Measurements from ENCODE around the gene GSC. TPM values are rescaled to one million over a fixed set of nuclear protein-coding genes. Genes with fewer than 3 reads are reported as not detected.

Gene GSC
- total RNA-seq, 2 experiments from 2014 or later, result not detected

- no peaks in the 10 kb centered on the region for H3K9me3 ChIP-seq (ENCODE audit: low read length)
- H4K20me1 ChIP-seq (ENCODE audit: insufficient read depth, low read length), result no peaks in the 10 kb centered on the region
- H3K9me2 ChIP-seq (ENCODE audit: insufficient read depth, low read length), result no peaks in the 10 kb centered on the region
- ChIA-PET CTCF (ENCODE audit: unreplicated experiment) (no interaction called here), POLR2A (no interaction called here)
- TF ChIP-seq EZH2phosphoT487 (IDR thresholded peaks at IDR 0.05; ENCODE audit: borderline replicate concordance, low read depth, low read length) (no peak), CTCF (conservative IDR thresholded peaks at IDR 0.05; ENCODE audit: low read length) (no peak)
- H3K79me2 ChIP-seq (ENCODE audit: insufficient read depth, low read depth, low read length), result no peaks in the 10 kb centered on the region
- no peaks in the 10 kb centered on the region for H3K36me3 ChIP-seq (ENCODE audit: insufficient read depth, low read length)
- intact Hi-C loops (cut with micrococcal nuclease; ENCODE audit: unreplicated experiment), result no loop called here
- no peak overlapping the region for H3K4me3 ChIP-seq (ENCODE audit: low read depth, low read length, poor library complexity, severe bottlenecking)
- BruUV-seq (replicated peaks), result no TSS peak
- no peak overlapping the region for H3K27ac ChIP-seq (ENCODE audit: low read depth, low read length, poor library complexity, severe bottlenecking)
- DNase-seq (ENCODE audit: low spot score), result no peak
- no peaks in the 10 kb centered on the region for H3K4me1 ChIP-seq (ENCODE audit: insufficient read depth, low read length, poor library complexity, severe bottlenecking)
- H3K4me2 ChIP-seq (ENCODE audit: low read length), result no peak overlapping the region
- no peak overlapping the region for H2AFZ ChIP-seq (ENCODE audit: low read length)
These were observed 23.8 kb downstream of the GSC start for GRCh38 chr14:94746131-94746530.

GRCh38 chr14:94738751-94739150, 31.2 kb downstream of the GSC start:
- intact Hi-C loops (cut with micrococcal nuclease; ENCODE audit: unreplicated experiment), result no loop called here
- no peaks in the 10 kb centered on the region for H3K79me2 ChIP-seq (ENCODE audit: insufficient read depth, low read depth, low read length)
- BruUV-seq (replicated peaks), result no TSS peak
- POLR2A ChIA-PET, result no interaction called here
- no peaks in the 10 kb centered on the region for H3K4me1 ChIP-seq (ENCODE audit: insufficient read depth, low read length, poor library complexity, severe bottlenecking)
- CTCF ChIA-PET (ENCODE audit: unreplicated experiment), result no interaction called here
- no peak for DNase-seq (ENCODE audit: low spot score)
- H2AFZ ChIP-seq (ENCODE audit: low read length), result no peak overlapping the region
- H3K9me3 ChIP-seq (ENCODE audit: low read length), result no peaks in the 10 kb centered on the region
- H3K27ac ChIP-seq (ENCODE audit: low read depth, low read length, poor library complexity, severe bottlenecking), result no peak overlapping the region
- no peaks in the 10 kb centered on the region for H3K36me3 ChIP-seq (ENCODE audit: insufficient read depth, low read length)
- no peaks in the 10 kb centered on the region for H4K20me1 ChIP-seq (ENCODE audit: insufficient read depth, low read length)
- H3K4me2 ChIP-seq (ENCODE audit: low read length), result no peak overlapping the region
- H3K4me3 ChIP-seq (ENCODE audit: low read depth, low read length, poor library complexity, severe bottlenecking), result no peak overlapping the region
- TF ChIP-seq CTCF (conservative IDR thresholded peaks at IDR 0.05; ENCODE audit: low read length), result no peak
- TF ChIP-seq EZH2phosphoT487 (IDR thresholded peaks at IDR 0.05; ENCODE audit: borderline replicate concordance, low read depth, low read length), result no peak
- no peaks in the 10 kb centered on the region for H3K9me2 ChIP-seq (ENCODE audit: insufficient read depth, low read length)

GRCh38 chr14:94738097-94738496, 31.8 kb downstream of the GSC start:
- H3K4me2 ChIP-seq (ENCODE audit: low read length), result no peak overlapping the region
- no peaks in the 10 kb centered on the region for H3K4me1 ChIP-seq (ENCODE audit: insufficient read depth, low read length, poor library complexity, severe bottlenecking)
- no peak for DNase-seq (ENCODE audit: low spot score)
- no peak overlapping the region for H3K27ac ChIP-seq (ENCODE audit: low read depth, low read length, poor library complexity, severe bottlenecking)
- intact Hi-C loops (cut with micrococcal nuclease; ENCODE audit: unreplicated experiment), result no loop called here
- no peaks in the 10 kb centered on the region for H3K9me2 ChIP-seq (ENCODE audit: insufficient read depth, low read length)
- no peak overlapping the region for H2AFZ ChIP-seq (ENCODE audit: low read length)
- no peak overlapping the region for H3K4me3 ChIP-seq (ENCODE audit: low read depth, low read length, poor library complexity, severe bottlenecking)
- POLR2A ChIA-PET, result no interaction called here
- CTCF ChIA-PET (ENCODE audit: unreplicated experiment), result no interaction called here
- no peaks in the 10 kb centered on the region for H3K36me3 ChIP-seq (ENCODE audit: insufficient read depth, low read length)
- no TSS peak for BruUV-seq (replicated peaks)
- H4K20me1 ChIP-seq (ENCODE audit: insufficient read depth, low read length), result no peaks in the 10 kb centered on the region
- no peaks in the 10 kb centered on the region for H3K79me2 ChIP-seq (ENCODE audit: insufficient read depth, low read depth, low read length)
- no peak for TF ChIP-seq EZH2phosphoT487 (IDR thresholded peaks at IDR 0.05; ENCODE audit: borderline replicate concordance, low read depth, low read length)
- TF ChIP-seq CTCF (conservative IDR thresholded peaks at IDR 0.05; ENCODE audit: low read length), result no peak
- no peaks in the 10 kb centered on the region for H3K9me3 ChIP-seq (ENCODE audit: low read length)
